Measurements from ENCODE around the gene GOLIM4. TPM values are rescaled to one million over a fixed set of nuclear protein-coding genes. Genes with fewer than 3 reads are reported as not detected.

GOLIM4 gene
- total and polyA plus RNA-seq, 2 donors (not counting 1 experiment from before 2014, with no cell fraction given) = 46.2 to 77.3 TPM

GRCh38 chr3:167989066-167989465 is 106.7 kb downstream of the GOLIM4 start:
- no peak overlapping the region for H2AFZ ChIP-seq (ENCODE audit: low read length)

GRCh38 chr3:167983583-167983982 is 112.1 kb downstream of the GOLIM4 start:
- no peak overlapping the region for H3K27ac ChIP-seq (ENCODE audit: insufficient read depth, low read length)
- H3K36me3 ChIP-seq (ENCODE audit: control insufficient read depth, insufficient read depth, low read length) = no peaks in the 10 kb centered on the region
- H3K79me2 ChIP-seq (ENCODE audit: control insufficient read depth, insufficient read depth, low read length) = no peaks in the 10 kb centered on the region
- TF ChIP-seq EZH2 (IDR thresholded peaks at IDR 0.05; ENCODE audit: low read length, missing control alignments) (no peak), CTCF (conservative IDR thresholded peaks at IDR 0.05 in 1 of 2, IDR thresholded peaks at IDR 0.05 in 1 of 2; ENCODE audit: low read depth in 1 of 2, low read length in 2 of 2) (no peak)
- H3K27me3 ChIP-seq (ENCODE audit: control insufficient read depth, insufficient read depth, low read length) = no peaks in the 10 kb centered on the region
- H3K4me2 ChIP-seq (ENCODE audit: extremely low read depth, insufficient read depth, low read length) = no peak overlapping the region
- H3K4me3 ChIP-seq (replicated peaks in 1 of 4; ENCODE audit: control extremely low read depth in 1 of 4, insufficient read depth in 1 of 4, low read depth in 3 of 4, low read length in 4 of 4) = no peak overlapping the region
- no peak overlapping the region for H3K9ac ChIP-seq (ENCODE audit: insufficient read depth, low read length)
- no peaks in the 10 kb centered on the region for H3K4me1 ChIP-seq (ENCODE audit: control insufficient read depth, extremely low read depth, insufficient read depth, low read length)
- no peaks in the 10 kb centered on the region for H4K20me1 ChIP-seq (ENCODE audit: control insufficient read depth, extremely low read depth, insufficient read depth, low read length)
- H2AFZ ChIP-seq (ENCODE audit: low read length) = no peak overlapping the region
- no peaks in the 10 kb centered on the region for H3K9me3 ChIP-seq (ENCODE audit: control insufficient read depth, insufficient read depth, low read depth, low read length)
- no peak for DNase-seq (ENCODE audit: low read depth in 2 of 2)

More at GRCh38 chr3:167989066-167989465, 106.7 kb downstream of the GOLIM4 start:
- Histone ChIP-seq H4K20me1 (ENCODE audit: control insufficient read depth, extremely low read depth, insufficient read depth, low read length) (no peaks in the 10 kb centered on the region), H3K9me3 (ENCODE audit: control insufficient read depth, insufficient read depth, low read depth, low read length) (no peaks in the 10 kb centered on the region), H3K4me2 (ENCODE audit: extremely low read depth, insufficient read depth, low read length) (no peak overlapping the region), H3K36me3 (ENCODE audit: control insufficient read depth, insufficient read depth, low read length) (no peaks in the 10 kb centered on the region), H3K27ac (ENCODE audit: insufficient read depth, low read length) (no peak overlapping the region), H3K9ac (ENCODE audit: insufficient read depth, low read length) (no peak overlapping the region), H3K4me3 (replicated peaks in 1 of 4; ENCODE audit: control extremely low read depth in 1 of 4, insufficient read depth in 1 of 4, low read depth in 3 of 4, low read length in 4 of 4) (no peak overlapping the region), H3K27me3 (ENCODE audit: control insufficient read depth, insufficient read depth, low read length) (no peaks in the 10 kb centered on the region), H3K4me1 (ENCODE audit: control insufficient read depth, extremely low read depth, insufficient read depth, low read length) (no peaks in the 10 kb centered on the region), H3K79me2 (ENCODE audit: control insufficient read depth, insufficient read depth, low read length) (no peaks in the 10 kb centered on the region)
- no peak for DNase-seq (ENCODE audit: low read depth in 2 of 2)
- no peak for TF ChIP-seq CTCF (conservative IDR thresholded peaks at IDR 0.05 in 1 of 2, IDR thresholded peaks at IDR 0.05 in 1 of 2; ENCODE audit: low read depth in 1 of 2, low read length in 2 of 2)
- TF ChIP-seq EZH2 (IDR thresholded peaks at IDR 0.05; ENCODE audit: low read length, missing control alignments) = no peak

GRCh38 chr3:167978486-167978885 is 117.2 kb downstream of the GOLIM4 start:
- Histone ChIP-seq H3K27ac (ENCODE audit: insufficient read depth, low read length) (no peak overlapping the region), H3K4me2 (ENCODE audit: extremely low read depth, insufficient read depth, low read length) (no peak overlapping the region), H2AFZ (ENCODE audit: low read length) (no peak overlapping the region), H3K4me1 (ENCODE audit: control insufficient read depth, extremely low read depth, insufficient read depth, low read length) (no peaks in the 10 kb centered on the region), H4K20me1 (ENCODE audit: control insufficient read depth, extremely low read depth, insufficient read depth, low read length) (no peaks in the 10 kb centered on the region), H3K9ac (ENCODE audit: insufficient read depth, low read length) (no peak overlapping the region), H3K36me3 (ENCODE audit: control insufficient read depth, insufficient read depth, low read length) (no peaks in the 10 kb centered on the region), H3K27me3 (ENCODE audit: control insufficient read depth, insufficient read depth, low read length) (no peaks in the 10 kb centered on the region), H3K9me3 (ENCODE audit: control insufficient read depth, insufficient read depth, low read depth, low read length) (no peaks in the 10 kb centered on the region), H3K79me2 (ENCODE audit: control insufficient read depth, insufficient read depth, low read length) (no peaks in the 10 kb centered on the region), H3K4me3 (replicated peaks in 1 of 4; ENCODE audit: control extremely low read depth in 1 of 4, insufficient read depth in 1 of 4, low read depth in 3 of 4, low read length in 4 of 4) (no peak overlapping the region)
- TF ChIP-seq CTCF (conservative IDR thresholded peaks at IDR 0.05 in 1 of 2, IDR thresholded peaks at IDR 0.05 in 1 of 2; ENCODE audit: low read depth in 1 of 2, low read length in 2 of 2) (no peak), EZH2 (IDR thresholded peaks at IDR 0.05; ENCODE audit: low read length, missing control alignments) (no peak)
- DNase-seq (ENCODE audit: low read depth in 2 of 2) = no peak
